Activated B cell treated with CpG ODN at 0.5 μM for 24 hours (primary cell): Measurements from ENCODE around the gene CLMN. TPM values are rescaled to one million over a fixed set of nuclear protein-coding genes. Genes with fewer than 3 reads are reported as not detected.

Source experiments
- ATAC-seq: fragments of 200-7000 bp; cut with Tn5 transposase; one replicate; pipeline ENCODE4 v1.10.0; 2021; ENCODE audit warnings: low read depth, mild to moderate bottlenecking, moderate library complexity
- CTCF ChIA-PET: fragments of 350-600 bp; sonication (Branson Sonifier 250); formaldehyde crosslinking; loops from one replicate; lab custom pipeline; 2021; ENCODE audit warnings: antibody characterized with exemption; lab: Charles Lee
- POLR2A ChIA-PET: fragments of 350-600 bp; sonication (Branson Sonifier 250); formaldehyde crosslinking; loops from one replicate; lab custom pipeline; 2021; ENCODE audit warnings: antibody characterized with exemption; lab: Charles Lee
- DNase-seq: peaks from one replicate; pipeline ENCODE4 v3.0.0; 2022
- H3K27ac Mint-ChIP-seq: one replicate; pipeline ENCODE4 v1.8.0; 2020; ENCODE audit warnings: mixed read lengths
- H3K27me3 Mint-ChIP-seq: one replicate; pipeline ENCODE4 v1.8.0; 2021; ENCODE audit warnings: mixed read lengths
- H3K36me3 Mint-ChIP-seq: one replicate; pipeline ENCODE4 v1.8.0; 2021; ENCODE audit warnings: low read depth, mixed read lengths
- H3K4me1 Mint-ChIP-seq: one replicate; pipeline ENCODE4 v1.8.0; 2021; ENCODE audit warnings: mixed read lengths
- H3K4me3 Mint-ChIP-seq: one replicate; pipeline ENCODE4 v1.8.0; 2020; ENCODE audit warnings: mild to moderate bottlenecking, mixed read lengths
- H3K9me3 Mint-ChIP-seq: one replicate; pipeline ENCODE4 v1.8.0; 2020; ENCODE audit warnings: mixed read lengths
- intact Hi-C: fragments of 100-400 bp; cut with micrococcal nuclease; formaldehyde crosslinking; loops from one replicate; pipeline ENCODE4 v1.15.1; 2024
- total RNA-seq: library from RNA; stranded (reverse); gene quantifications from 2 replicates; pipeline ENCODE4 v1.2.3, GENCODE V29; 2022
- TF ChIP-seq, protein P1 (sequence below): fragments of 200-600 bp; IDR thresholded peaks from one replicate; pipeline ENCODE4 v1.8.0; 2022; ENCODE audit warnings: antibody characterized with exemption, mild to moderate bottlenecking

Gene CLMN
- total RNA-seq, 1 donor from 2014 or later: 23.9 TPM

DNA sequence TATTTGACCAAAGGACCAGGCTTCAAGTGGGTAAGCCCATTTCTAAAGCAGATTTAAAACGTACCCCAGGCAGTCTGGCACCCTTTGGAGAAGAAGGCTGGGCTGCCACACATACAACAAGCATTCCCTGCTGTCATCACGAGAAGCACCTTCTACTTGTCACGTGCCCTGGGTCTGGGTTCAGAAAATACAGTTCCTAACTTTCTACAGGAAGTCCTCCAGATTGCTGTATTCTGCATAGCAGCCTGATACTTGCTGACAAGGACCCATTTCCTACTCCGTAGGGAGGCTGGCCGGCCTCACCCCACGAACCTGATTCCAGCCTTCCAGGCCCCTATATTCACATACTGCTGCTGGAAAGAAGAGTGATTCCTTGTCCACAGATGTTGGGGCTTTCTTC lies 7.4 kb downstream of the CLMN start:
- Mint-ChIP-seq H3K27me3 (no peaks in the 10 kb centered on the region), H3K9me3 (no peaks in the 10 kb centered on the region), H3K4me3 (no peak overlapping the region), H3K4me1 (peaks cover 37% of the 10 kb centered on the region), H3K36me3 (no peaks in the 10 kb centered on the region), H3K27ac (no peak overlapping the region)
- POLR2A ChIA-PET: no interaction called here
- DNase-seq: no peak
- ATAC-seq: no peak
- intact Hi-C loops: loop anchor here (10.0 kb wide), 1 partner anchor 112 kb away; no protein-coding TSS in a partner anchor
- CTCF ChIA-PET: no interaction called here
- TF ChIP-seq, protein P1, sequence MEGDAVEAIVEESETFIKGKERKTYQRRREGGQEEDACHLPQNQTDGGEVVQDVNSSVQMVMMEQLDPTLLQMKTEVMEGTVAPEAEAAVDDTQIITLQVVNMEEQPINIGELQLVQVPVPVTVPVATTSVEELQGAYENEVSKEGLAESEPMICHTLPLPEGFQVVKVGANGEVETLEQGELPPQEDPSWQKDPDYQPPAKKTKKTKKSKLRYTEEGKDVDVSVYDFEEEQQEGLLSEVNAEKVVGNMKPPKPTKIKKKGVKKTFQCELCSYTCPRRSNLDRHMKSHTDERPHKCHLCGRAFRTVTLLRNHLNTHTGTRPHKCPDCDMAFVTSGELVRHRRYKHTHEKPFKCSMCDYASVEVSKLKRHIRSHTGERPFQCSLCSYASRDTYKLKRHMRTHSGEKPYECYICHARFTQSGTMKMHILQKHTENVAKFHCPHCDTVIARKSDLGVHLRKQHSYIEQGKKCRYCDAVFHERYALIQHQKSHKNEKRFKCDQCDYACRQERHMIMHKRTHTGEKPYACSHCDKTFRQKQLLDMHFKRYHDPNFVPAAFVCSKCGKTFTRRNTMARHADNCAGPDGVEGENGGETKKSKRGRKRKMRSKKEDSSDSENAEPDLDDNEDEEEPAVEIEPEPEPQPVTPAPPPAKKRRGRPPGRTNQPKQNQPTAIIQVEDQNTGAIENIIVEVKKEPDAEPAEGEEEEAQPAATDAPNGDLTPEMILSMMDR: no peak

- Mint-ChIP-seq H3K9me3 (no peaks in the 10 kb centered on the region), H3K4me3 (no peak overlapping the region), H3K27ac (no peak overlapping the region), H3K4me1 (peaks cover 37% of the 10 kb centered on the region), H3K27me3 (no peaks in the 10 kb centered on the region), H3K36me3 (no peaks in the 10 kb centered on the region)
- POLR2A ChIA-PET: no interaction called here
- CTCF ChIA-PET: no interaction called here
- intact Hi-C loops: loop anchor here (10.0 kb wide), 1 partner anchor 113 kb away; no protein-coding TSS in a partner anchor
- DNase-seq: no peak
- TF ChIP-seq, protein P1: no peak
- ATAC-seq: no peak
Measured at GRCh38 chr14:95311752-95312151, 8.0 kb downstream of the CLMN start.

DNA sequence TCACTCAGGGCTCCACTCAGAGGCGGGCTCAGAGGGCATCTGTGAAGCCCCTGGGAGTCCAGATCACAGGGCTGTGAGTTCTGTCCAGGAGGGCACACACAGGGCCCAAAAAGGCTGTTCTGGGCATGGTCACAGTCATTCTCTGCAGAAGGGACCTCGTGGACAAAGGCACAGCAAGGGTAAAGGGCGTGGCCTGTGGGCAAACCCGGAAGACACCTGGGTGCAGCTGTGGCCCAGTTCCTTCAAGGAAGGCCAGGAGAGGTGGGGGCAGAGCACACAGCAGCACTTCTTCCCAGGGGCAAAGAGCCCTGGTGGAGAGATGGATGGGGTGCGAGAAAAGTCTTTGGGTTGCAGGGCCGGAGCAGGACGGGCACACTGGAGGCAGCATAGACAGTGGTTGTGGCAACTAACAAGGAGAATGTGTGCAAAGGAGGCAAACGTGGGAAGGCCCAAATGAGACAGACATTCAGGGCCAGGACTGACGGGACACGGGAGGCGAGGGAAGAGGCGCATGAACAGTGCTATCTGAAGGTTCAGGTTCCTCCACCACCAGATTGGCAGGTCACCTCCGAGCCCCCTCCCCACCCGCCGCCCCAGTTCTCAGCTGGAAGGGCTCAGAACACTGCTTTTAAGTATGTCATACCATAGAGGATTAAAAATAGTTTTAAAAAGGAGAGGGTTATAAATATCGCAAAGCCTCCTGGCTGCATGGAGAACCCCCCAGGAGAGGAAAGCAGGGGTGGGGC lies 8.9 kb downstream of the CLMN start:
- Mint-ChIP-seq H3K4me3 (no peak overlapping the region), H3K9me3 (no peaks in the 10 kb centered on the region), H3K27ac (peak overlapping the region; percentile 50), H3K27me3 (no peaks in the 10 kb centered on the region), H3K36me3 (no peaks in the 10 kb centered on the region), H3K4me1 (peaks cover 38% of the 10 kb centered on the region)
- DNase-seq (no peak), ATAC-seq (no peak)
- intact Hi-C loops: loop anchor here (10.0 kb wide), 1 partner anchor 114 kb away; no protein-coding TSS in a partner anchor
- ChIA-PET POLR2A (no interaction called here), CTCF (no interaction called here)
- TF ChIP-seq, protein P1: no peak

- Mint-ChIP-seq H3K27me3 (no peaks in the 10 kb centered on the region), H3K4me3 (no peak overlapping the region), H3K27ac (no peak overlapping the region), H3K36me3 (no peaks in the 10 kb centered on the region), H3K9me3 (no peaks in the 10 kb centered on the region), H3K4me1 (peaks cover 34% of the 10 kb centered on the region)
- ChIA-PET CTCF (interaction anchor here (1.5 kb wide), 1 partner anchor 52 kb away, joined by 4 read pairs; no protein-coding TSS in a partner anchor), POLR2A (no interaction called here)
- TF ChIP-seq, protein P1: no peak
- intact Hi-C loops: loop anchor here (10.0 kb wide), 1 partner anchor 115 kb away; no protein-coding TSS in a partner anchor
- ATAC-seq (no peak), DNase-seq (no peak)
Measured at GRCh38 chr14:95309261-95310051, 10.3 kb downstream of the CLMN start.

- CTCF ChIA-PET: interaction anchor here (1.5 kb wide), 1 partner anchor 54 kb away, joined by 4 read pairs; no protein-coding TSS in a partner anchor
- Mint-ChIP-seq H3K36me3 (no peaks in the 10 kb centered on the region), H3K4me3 (no peak overlapping the region), H3K4me1 (peaks cover 27% of the 10 kb centered on the region), H3K9me3 (no peaks in the 10 kb centered on the region), H3K27me3 (no peaks in the 10 kb centered on the region), H3K27ac (no peak overlapping the region)
- ATAC-seq (no peak), DNase-seq (no peak)
- intact Hi-C loops: no loop called here
- TF ChIP-seq, protein P1: no peak
- POLR2A ChIA-PET: no interaction called here
Measured at GRCh38 chr14:95308073-95308472, 11.6 kb downstream of the CLMN start.
